Heart right ventricle (tissue), 16 donors: ENCODE results near the gene NRIP1. TPM values are rescaled to one million over a fixed set of nuclear protein-coding genes. Genes with fewer than 3 reads are reported as not detected.

ENCODE experiments used
- ATAC-seq, 8 donors: fragments of 200-7000 bp; cut with Tn5 transposase; one replicate each; pipeline ENCODE4 v1.9.1; 2020; ENCODE audit warnings: mild to moderate bottlenecking in 8 of 8, moderate library complexity in 8 of 8, moderate number of reproducible peaks in 1 of 8
- DNase-seq, 2 donors: peaks; one replicate each; pipeline ENCODE4 v3.0.0-alpha.2; 2020
- H3K27ac ChIP-seq, 10 donors: fragments of 200-600 bp; sonication (generic) in 2 of 10; one replicate each; pipeline versions ENCODE4 v1.5.0 to v1.8.0; 2020 to 2022; ENCODE audit warnings: mild to moderate bottlenecking in 3 of 10
- H3K27me3 ChIP-seq, 7 donors: fragments of 200-600 bp; one replicate each; pipeline ENCODE4 v1.8.0; 2021 to 2022; ENCODE audit warnings: mild to moderate bottlenecking in 2 of 7
- H3K36me3 ChIP-seq, 9 donors: fragments of 200-600 bp; sonication (generic) in 1 of 9; one replicate each; pipeline versions ENCODE4 v1.5.0 to v1.8.0; 2020 to 2022; ENCODE audit warnings: mild to moderate bottlenecking in 2 of 9
- H3K4me1 ChIP-seq, 9 donors: fragments of 200-600 bp; sonication (generic) in 1 of 9; one replicate each; pipeline versions ENCODE4 v1.5.0 to v1.8.0; 2020 to 2022; ENCODE audit warnings: mild to moderate bottlenecking in 4 of 9
- H3K4me3 ChIP-seq, 10 donors: fragments of 200-600 bp; sonication (generic) in 2 of 10; one replicate each; pipeline versions ENCODE4 v1.5.0 to v1.8.0; 2020 to 2022; ENCODE audit warnings: mild to moderate bottlenecking in 7 of 10, moderate library complexity in 2 of 10
- H3K9me3 ChIP-seq, 11 donors: fragments of 200-600 bp in 10 of 11; sonication (generic) in 2 of 11; one replicate each; pipeline versions ENCODE4 v1.5.0 to v1.8.0; 2013 to 2022; ENCODE audit warnings: mild to moderate bottlenecking in 2 of 11, control low read depth in 1 of 11, moderate library complexity in 1 of 11
- WGBS, 2 donors: extraction: QIAGEN DNeasy Blood & Tissue Kit; methylation state at CpG; one replicate each; pipeline ENCODE4 v1.1.7; 2013; ENCODE audit warnings: inconsistent platforms in 1 of 2; 5-methylcytosine and 5-hydroxymethylcytosine counted together
- intact Hi-C, 10 donors: fragments of 100-400 bp; cut with DNase I; formaldehyde crosslinking; loops; one replicate each; pipeline versions ENCODE4 v1.11.1 to v1.14.2; 2022
- polyA plus RNA-seq, 2 donors: library from polyadenylated mRNA; stranded (reverse); fragments of 200-250 nt; gene quantifications; one replicate each; pipeline ENCODE4 v1.2.3, GENCODE V29; 2013
- total RNA-seq, 10 donors: library from RNA; stranded (reverse); fragmentation: NEBNext Ultra II Directional in 3 of 10; extraction: Animal tissue kit (Norgen Biotek cat#: 25700) in 3 of 10; gene quantifications; one replicate each; pipeline versions ENCODE4 v1.2.1 to v1.2.4, GENCODE V29; 2021 to 2023
- TF ChIP-seq, protein P1 (sequence below), 9 donors: fragments of 200-600 bp; sonication (generic) in 2 of 9; IDR thresholded peaks; one replicate each; pipeline versions ENCODE4 v1.5.0 to v1.8.0; 2021 to 2022; ENCODE audit warnings: antibody characterized with exemption in 9 of 9, mild to moderate bottlenecking in 5 of 9, moderate library complexity in 1 of 9
- donor health status: Arrhythmogenic right ventricular cardiomyopathy.
- donor health status: ischemic (EF 13 %, LVEDD 7.1; RV severe dilation, severe dysfunction).
- donor health status: healthy with polysubstance abuse.
- donor health status: DM: no; HTN: yes; CAD: no.
- donor health status: DM: no; HTN: no; CAD: no.
- donor health status: ischemic (EF 25% LVEDD 6.9; RV normal size, moderate dysfunction).
- donor health status: ischemic (EF 25% LVEDD 5.7; RV mildly dilated, moderate dysfunction).
- donor health status: healthy.
- donor health status: DM: yes; HTN: yes; CAD: no.
- donor health status: Ischemic cardiomyopathy.
- donor health status: ischemic (EF 35%, LVEDD 5.7; RV mildly dilated, moderate dysfunction).
- donor health status: nonischemic (EF 11% LVEDD 7.7; RV severe dilation, severe dysfunction).
- donor health status: DM: yes; HTN: yes; CAD: no.
- donor health status: PGD.
- donor health status: ischemic (EF 29% LVEDD 5.4; RV normal size, mild dysfunction).
- donor health status: nonischemic (EF 23%, LVEDD 6.1; RV moderate dilation, normal function).

Gene NRIP1
- total and polyA plus RNA-seq, 12 donors = 3.2 to 40.3 (median 17.4) TPM

DNA sequence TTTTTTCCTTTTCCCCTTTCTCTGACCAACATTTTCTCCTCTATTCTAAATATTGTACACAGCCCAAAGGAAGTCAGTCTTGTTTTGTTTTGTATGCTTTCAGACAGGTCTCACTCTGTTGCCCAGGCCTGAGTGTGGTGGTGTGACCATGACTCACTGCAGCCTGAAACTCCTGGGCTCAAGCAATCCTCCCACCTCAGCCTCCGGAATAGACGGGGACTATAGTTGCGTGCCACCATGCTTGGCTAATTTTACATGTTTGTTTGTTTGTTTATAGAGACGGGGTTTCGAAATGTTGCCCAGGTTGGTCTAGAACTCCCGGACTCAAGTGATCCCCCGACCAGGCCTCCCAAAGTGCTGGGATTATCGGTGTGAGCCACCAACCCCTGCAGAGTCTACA is 72.8 kb downstream of the NRIP1 start:
- intact Hi-C loops = loop anchor here in 1 of 10 donors (5.0 kb wide), 1 partner anchor 125 kb away; no protein-coding TSS in a partner anchor
- Histone ChIP-seq H3K27ac (no peak overlapping the region), H3K27me3 (no peaks in the 10 kb centered on the region), H3K9me3 (no peaks in the 10 kb centered on the region), H3K4me3 (no peak overlapping the region), H3K36me3 (peaks cover 0 to 15% (median 0%) of the 10 kb centered on the region in 9 donors), H3K4me1 (peaks cover 0 to 45% (median 16%) of the 10 kb centered on the region in 9 donors)
- no peak for ATAC-seq
- 96 to 97% methylated on average over 8 of the region's 8 CpGs for WGBS, 2 donors
- no peak for DNase-seq
- TF ChIP-seq, protein P1, sequence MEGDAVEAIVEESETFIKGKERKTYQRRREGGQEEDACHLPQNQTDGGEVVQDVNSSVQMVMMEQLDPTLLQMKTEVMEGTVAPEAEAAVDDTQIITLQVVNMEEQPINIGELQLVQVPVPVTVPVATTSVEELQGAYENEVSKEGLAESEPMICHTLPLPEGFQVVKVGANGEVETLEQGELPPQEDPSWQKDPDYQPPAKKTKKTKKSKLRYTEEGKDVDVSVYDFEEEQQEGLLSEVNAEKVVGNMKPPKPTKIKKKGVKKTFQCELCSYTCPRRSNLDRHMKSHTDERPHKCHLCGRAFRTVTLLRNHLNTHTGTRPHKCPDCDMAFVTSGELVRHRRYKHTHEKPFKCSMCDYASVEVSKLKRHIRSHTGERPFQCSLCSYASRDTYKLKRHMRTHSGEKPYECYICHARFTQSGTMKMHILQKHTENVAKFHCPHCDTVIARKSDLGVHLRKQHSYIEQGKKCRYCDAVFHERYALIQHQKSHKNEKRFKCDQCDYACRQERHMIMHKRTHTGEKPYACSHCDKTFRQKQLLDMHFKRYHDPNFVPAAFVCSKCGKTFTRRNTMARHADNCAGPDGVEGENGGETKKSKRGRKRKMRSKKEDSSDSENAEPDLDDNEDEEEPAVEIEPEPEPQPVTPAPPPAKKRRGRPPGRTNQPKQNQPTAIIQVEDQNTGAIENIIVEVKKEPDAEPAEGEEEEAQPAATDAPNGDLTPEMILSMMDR (IDR thresholded peaks at IDR 0.05) = no peak

DNA sequence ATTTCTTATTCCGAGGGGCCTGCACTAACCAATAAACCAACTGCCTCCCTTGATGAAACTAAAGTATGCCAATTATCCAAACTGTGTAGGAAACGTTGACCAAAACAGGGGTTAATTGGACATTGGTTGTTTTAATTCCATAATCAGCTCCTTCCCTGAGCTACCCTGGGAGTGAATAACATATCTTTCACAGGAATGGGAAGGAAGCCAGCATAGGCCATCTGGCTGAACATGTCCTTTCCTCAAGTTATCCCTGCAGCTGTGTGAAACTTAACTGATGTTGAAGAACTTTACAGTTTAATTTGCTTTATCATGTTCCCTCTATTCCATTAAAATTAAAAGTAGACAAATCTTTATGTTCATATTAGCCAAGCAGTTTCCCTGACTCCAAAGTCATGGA is 75.4 kb downstream of the NRIP1 start:
- Histone ChIP-seq H3K36me3 (peaks cover 0 to 21% (median 0%) of the 10 kb centered on the region in 9 donors), H3K27me3 (no peaks in the 10 kb centered on the region), H3K4me3 (no peak overlapping the region), H3K9me3 (no peaks in the 10 kb centered on the region), H3K27ac (no peak overlapping the region), H3K4me1 (peaks cover 0 to 33% (median 11%) of the 10 kb centered on the region in 9 donors)
- DNase-seq (peak in 1 of 2 donors; percentile 48), ATAC-seq (peak in 7 of 8 donors; percentile 72 to 86 (median 80))
- WGBS, 2 donors = 56 to 59% methylated on average over 2 of the region's 2 CpGs
- intact Hi-C loops = no loop called here
- TF ChIP-seq, protein P1 (IDR thresholded peaks at IDR 0.05) = no peak

DNA sequence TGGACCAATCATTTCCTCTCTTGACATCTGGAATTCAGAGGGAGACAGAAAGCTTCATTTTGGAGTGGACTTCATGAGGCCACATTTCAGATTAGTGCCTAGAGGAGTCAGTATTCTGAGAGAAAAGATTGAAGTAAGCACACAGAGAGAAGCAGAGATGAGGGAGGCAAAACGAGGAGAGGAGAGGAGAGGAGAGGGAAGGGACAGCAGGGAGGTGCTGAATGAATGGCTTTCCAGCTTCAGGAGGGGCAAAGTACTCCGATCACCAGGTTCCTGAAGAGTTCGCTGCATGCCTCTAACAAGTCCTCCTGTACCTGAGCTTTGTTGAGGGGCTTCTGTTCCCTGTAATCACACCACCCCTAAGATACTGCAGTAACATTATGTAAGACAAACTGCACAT is 76.0 kb downstream of the NRIP1 start:
- peak in 4 of 8 donors; percentile 26 to 54 (median 28) for ATAC-seq
- Histone ChIP-seq H3K27ac (no peak overlapping the region), H3K36me3 (peaks cover 0 to 27% (median 0%) of the 10 kb centered on the region in 9 donors), H3K9me3 (peaks cover 0 to 5% (median 0%) of the 10 kb centered on the region in 11 donors), H3K4me3 (no peak overlapping the region), H3K27me3 (no peaks in the 10 kb centered on the region), H3K4me1 (peaks cover 0 to 33% (median 11%) of the 10 kb centered on the region in 9 donors)
- intact Hi-C loops = no loop called here
- TF ChIP-seq, protein P1 (IDR thresholded peaks at IDR 0.05) = no peak
- 70 to 75% methylated on average over 3 of the region's 3 CpGs for WGBS, 2 donors
- DNase-seq = no peak

DNA sequence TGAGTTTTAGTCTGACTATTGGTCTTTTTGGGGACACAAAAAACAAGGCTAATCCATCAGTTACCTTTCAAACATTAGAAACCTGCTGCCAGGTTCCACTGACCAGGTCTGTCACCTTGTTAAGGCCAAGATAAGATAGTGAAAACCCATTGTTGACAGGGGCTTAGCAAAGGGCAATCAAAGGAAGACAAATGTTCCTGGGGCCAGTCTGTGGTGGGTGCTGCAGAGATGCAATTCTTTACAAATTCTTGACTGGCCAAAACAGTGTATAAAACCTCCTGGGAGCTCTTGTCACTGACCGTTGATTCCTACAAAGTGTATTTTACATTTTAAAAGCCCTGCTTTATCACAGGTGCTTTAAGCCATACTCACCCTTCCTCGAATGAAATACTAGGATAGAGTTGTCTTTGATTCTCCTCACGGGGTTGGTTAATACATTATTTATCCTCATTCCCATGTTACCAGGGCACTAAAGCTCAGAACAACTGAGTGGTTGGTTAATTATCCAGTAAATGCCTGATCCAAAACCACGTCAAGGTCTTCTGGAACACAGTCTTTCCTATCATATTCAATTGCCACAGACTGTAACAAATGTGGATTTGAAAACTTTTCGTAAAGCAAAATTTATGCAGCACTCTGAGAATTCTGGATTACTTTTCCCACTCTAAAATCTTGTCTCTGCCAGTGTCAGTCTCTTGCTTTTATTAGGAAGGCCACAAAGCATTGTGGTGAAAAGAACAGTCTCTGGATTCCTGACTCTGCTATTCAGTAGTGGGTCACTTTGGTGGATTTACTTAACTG is 77.2 kb downstream of the NRIP1 start:
- H3K9me3 ChIP-seq = peaks cover 0 to 6% (median 0%) of the 10 kb centered on the region in 11 donors
- no peak for DNase-seq
- intact Hi-C loops = no loop called here
- TF ChIP-seq, protein P1 (IDR thresholded peaks at IDR 0.05) = no peak
- peaks cover 0 to 30% (median 0%) of the 10 kb centered on the region in 9 donors for H3K36me3 ChIP-seq
- H3K4me3 ChIP-seq = no peak overlapping the region
- H3K4me1 ChIP-seq = peaks cover 0 to 33% (median 11%) of the 10 kb centered on the region in 9 donors
- no peak for ATAC-seq
- H3K27me3 ChIP-seq = no peaks in the 10 kb centered on the region
- H3K27ac ChIP-seq = no peak overlapping the region
- 75 to 76% methylated on average over 5 of the region's 5 CpGs for WGBS, 2 donors
